AG08396 (cell line): ENCODE measurements around the gene NFATC4.
"Not testable (repeated sequence)": the region's sequence is repeated elsewhere in the genome, so short reads cannot be mapped to it uniquely, and the experiment has no call there.

Experiments used
- DNase-seq: peaks from one replicate; pipeline ENCODE4 v3.0.0; 2012; ENCODE audit warnings: low spot score, mixed read lengths

NFATC4 gene

DNA sequence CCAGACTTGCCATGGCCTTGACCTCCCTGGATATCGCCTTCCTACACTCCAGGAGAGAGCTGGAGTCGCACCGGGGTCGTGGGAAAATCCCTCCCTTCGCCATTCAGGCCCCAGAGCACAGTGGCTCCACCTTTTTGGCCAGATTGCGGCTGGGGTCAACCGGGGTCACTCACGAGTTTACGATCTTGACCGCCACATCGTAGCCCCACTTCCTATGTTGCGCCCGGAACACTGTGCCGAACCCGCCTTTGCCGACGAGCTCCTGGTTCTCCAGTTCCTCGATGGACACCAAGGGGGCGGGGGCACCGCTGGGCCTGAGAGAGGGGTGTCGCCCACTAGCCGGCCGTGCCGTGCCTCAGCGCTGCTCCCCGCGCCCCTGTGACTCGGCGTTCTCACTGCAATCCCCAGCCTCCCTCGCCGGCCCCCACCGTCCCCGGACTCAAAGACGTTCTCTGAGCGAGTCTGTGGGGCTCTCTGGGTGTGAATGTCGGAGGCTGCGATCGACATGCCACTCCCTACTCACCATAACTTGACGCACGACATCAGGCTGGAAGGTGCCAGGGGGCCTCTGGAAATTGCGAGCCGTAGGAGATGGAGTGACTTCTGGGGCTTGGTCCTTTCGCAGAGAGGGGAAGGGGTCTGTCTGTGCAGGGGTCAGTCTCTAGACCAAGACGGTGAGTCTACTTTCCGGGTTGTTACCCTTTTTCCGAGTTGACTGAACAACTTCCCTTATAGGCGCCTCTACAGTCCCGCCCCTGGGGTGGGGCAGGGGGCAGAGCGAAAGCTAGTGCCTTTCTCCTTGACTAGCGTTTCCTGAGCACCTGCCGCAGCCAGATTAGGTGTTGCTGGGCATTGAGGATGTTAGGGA is 28.5 kb upstream of the NFATC4 start, which contains the start of gene RIPK3:
TSS of gene RIPK3 (minus strand) at position 708 of the 868 bp plus-strand sequence. CDS start at position 543, 165 bp downstream.
- DNase-seq = no peak

DNA sequence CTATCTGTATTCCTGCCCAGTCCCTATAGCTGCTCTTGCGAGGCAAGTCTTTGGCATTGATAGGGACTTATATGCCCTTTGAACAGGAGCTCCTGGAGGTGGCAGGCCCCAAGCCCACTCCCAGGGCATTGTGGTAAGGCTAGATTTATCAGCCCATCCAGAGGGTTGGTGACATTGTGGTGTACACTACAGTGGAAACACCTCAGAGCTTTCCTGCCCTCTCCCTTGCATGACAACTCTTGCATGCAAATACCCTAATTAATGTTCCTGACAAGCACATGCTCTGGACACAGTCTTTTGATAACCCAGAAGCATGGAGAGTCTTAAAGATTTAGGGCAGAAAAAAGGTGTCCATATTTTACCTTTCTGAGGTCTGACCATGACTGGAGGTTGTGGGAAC is 27.4 kb upstream of the NFATC4 start:
- no peak for DNase-seq

GRCh38 chr14:24342889-24343288 is 25.1 kb upstream of the NFATC4 start:
- no peak for DNase-seq

GRCh38 chr14:24343795-24344660 is 24.0 kb upstream of the NFATC4 start:
- no peak for DNase-seq

DNA sequence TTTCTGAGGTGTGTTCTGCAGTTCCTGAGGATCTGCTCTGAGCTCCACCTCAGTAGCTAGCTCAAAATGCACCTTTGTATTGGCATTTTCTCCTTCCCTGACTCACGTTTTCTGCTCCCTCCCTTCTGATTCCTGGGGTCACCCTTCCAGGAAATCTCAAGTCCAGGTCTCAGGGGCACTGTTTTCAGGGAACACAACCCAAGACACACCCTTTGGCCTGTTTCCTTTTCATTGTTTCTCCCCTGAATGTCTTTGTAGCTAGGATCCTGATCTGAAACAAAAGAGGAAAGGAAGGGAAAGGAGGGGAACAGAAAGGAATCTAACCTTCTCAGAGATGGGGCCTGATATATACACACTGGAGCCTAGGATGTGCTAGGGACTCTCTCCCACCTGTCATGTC is 20.9 kb upstream of the NFATC4 start:
- DNase-seq = no peak

DNA sequence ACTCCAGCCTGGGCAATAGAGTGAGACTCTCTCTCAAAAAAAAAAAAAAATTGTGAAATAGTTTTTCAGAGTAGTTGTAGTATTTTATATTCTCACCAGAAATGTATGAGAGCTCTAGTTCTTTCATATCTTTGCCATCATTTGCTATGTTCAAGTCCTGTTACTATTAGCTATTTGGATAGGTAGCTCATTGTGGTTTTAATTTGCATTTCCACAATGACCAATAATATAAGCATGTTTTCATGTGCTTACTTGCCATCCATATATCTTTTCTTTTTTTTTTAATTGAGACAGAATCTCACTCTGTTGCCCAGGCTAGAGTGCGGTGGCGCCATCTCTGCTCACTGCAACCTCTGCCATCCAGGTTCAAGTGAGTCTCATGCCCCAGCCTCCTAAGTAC is 19.8 kb upstream of the NFATC4 start:
- no peak for DNase-seq

DNA sequence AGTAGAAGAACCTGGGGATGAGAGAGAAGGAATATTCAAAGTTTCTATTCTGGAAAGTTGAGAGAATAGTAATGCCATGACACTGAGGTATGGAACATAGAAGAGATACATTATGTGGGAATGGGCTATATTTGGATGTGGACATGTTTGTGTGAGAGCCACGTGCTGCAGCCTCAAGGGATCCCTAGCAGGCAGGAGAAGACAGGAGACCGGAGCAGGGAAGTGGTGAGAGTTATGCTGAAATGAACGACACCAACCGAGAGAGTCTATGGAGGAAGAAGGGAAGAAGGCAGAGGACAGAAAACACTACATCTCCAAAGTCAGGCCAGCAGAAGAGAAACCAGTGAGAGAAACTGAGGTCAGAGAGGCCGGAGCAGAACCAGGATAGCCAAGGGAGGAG is 18.2 kb upstream of the NFATC4 start:
- DNase-seq = no peak

- DNase-seq = peak; percentile 47
Measured at GRCh38 chr14:24351517-24351916, 16.5 kb upstream of the NFATC4 start.

DNA sequence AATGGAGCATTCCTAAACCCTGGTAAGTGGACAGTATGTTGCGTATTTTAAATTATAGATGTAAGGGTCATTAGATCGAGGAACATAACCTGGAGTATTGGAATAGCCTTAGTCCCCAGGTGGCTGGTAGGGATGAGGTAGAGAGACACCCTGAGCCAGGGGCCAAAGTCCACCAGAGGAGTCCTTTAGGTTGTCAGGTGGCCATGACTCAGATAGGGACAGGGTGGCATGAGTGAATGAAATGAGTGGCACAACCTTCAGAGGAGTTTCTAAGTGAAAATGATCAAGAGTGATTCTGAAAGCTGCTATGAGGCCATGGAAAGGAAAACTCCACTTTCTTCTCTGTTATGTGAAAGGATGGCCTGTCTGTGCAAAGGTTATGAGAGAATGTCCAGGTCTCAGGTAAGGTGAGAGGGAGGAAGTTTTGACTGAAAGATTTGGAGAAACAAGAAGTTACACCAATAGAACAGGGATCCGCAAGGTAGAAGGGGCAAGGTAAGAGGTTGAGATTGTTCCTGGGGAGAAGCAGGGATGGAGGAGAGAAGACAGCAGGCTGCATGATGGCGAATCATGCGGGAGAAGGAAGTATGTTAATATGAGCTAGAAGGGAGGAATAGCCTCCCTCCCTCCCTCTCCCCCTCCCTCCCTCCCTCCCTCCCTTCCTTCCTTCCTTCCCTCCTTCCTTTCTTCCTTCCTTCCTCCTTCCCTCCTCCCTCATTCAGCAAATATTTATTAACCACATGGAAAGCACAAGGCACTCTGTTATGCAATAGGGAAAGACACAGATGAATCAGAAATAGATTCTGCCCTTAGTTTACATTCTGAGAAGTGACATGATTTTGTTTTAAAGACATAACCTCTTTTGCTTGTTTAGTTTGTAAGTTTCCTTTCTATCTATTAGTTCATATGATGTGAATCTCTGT is 14.2 kb upstream of the NFATC4 start:
- DNase-seq = peak; percentile 45

DNA sequence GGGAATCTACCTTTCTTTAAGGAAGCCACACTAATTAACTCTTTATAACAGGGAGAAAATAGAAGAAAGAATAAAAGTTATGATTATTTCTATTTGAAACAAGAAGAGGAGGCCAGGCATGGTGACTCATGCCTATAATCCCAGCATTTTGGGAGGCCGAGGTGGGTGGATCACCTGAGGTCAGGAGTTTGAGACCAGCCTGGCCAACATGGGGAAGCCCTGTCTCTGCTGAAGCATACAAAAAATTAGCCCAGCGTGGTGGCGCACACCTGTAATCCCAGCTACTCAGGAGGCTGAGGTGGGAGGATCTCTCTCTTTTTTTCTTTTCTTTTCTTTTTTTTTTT is 13.5 kb upstream of the NFATC4 start:
- not testable (repeated sequence) for DNase-seq

GRCh38 chr14:24355009-24355408 is 13.0 kb upstream of the NFATC4 start:
- no peak for DNase-seq

GRCh38 chr14:24356208-24356607 is 11.8 kb upstream of the NFATC4 start:
- DNase-seq = no peak

DNA sequence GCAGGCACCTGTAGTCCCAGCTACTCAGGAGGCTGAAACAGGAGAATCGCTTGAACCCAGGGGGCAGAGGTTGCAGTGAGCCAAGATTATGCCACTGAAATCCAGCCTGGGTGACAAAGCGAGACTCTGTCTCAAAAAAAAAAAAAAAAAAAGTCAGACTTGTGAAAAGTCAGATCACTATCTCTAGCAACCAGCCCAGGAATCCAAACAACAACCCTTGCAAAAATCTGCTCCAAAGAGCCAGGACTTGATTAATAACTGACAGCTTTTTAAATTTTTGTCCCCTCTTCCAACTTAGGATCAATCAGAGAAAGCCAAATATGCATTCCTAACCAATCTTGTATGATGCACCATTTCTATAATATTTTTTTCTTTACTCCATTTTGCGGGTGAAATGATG is 7.7 kb upstream of the NFATC4 start:
- DNase-seq = no peak

DNA sequence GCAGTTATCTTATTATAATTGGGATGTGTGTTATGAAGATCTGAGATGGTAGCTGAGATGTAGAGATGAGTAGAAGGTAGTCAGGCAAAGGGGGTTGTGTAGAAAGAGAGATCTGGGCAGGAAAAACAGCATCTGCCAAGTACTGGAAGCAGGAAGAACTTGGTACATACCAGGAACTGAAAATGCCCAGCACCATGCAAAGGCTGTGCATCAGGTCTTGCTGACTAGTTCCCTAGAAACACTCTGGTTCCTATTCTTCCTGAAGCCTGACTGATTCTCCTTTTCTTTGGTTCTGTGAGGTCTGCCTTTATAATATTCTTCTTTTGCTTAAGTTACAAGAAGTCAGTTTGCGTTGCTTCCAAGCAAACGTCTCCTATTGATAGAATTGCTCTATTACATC is 6.7 kb upstream of the NFATC4 start:
- DNase-seq = no peak

DNA sequence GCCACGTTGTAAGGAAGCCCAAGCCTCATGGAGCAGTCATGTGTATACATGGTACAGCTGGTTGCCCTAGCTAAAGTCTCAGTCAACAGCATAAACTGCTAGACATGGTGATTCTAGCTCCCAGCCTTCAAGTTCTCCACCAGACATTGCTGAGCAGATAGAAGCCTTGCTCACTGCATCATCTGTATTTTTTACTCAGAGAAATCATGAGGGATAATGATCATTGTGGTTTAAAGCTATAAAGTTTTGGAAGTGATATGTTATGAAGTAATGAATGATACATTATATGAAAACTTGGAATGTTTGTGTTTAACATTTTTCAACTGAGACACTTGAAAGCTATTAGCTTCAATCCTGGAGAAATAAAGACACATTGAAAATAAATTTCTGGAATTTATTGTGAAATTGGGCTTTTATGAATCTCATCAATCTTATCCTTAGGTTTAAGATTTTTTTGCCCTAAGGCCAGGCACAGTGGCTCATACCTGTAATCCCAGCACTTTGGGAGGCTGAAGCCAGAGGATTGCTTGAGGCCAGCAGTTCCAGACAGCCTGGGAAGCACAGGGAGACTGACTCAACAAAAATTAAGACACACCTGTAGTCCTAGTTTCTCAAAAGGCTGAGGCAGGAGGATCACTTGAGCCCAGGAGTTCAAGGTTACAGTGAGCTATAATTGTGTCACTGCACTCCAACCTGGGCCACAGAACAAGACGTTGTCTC is 5.6 kb upstream of the NFATC4 start:
- DNase-seq = no peak

DNA sequence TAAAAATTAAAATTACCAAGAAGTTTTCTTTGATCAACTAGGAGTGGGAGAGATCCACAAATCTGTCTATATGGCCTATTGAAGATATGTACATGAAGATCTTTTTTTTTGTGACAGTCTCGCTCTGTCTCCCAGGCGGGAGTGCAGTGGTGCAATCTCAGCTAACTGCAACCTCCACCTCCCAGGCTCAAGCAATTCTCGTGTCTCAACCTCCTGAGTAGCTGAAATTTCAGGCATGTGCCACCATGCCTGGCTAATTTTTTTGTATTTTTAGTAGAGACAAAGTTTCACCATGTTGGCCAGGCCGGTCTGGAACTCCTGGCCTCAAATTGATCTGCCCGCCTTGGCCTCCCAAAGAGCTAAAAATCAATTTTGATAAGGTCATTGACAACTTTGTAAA is 4.6 kb upstream of the NFATC4 start:
- no peak for DNase-seq

GRCh38 chr14:24364841-24365240 is 3.1 kb upstream of the NFATC4 start:
- no peak for DNase-seq

DNA sequence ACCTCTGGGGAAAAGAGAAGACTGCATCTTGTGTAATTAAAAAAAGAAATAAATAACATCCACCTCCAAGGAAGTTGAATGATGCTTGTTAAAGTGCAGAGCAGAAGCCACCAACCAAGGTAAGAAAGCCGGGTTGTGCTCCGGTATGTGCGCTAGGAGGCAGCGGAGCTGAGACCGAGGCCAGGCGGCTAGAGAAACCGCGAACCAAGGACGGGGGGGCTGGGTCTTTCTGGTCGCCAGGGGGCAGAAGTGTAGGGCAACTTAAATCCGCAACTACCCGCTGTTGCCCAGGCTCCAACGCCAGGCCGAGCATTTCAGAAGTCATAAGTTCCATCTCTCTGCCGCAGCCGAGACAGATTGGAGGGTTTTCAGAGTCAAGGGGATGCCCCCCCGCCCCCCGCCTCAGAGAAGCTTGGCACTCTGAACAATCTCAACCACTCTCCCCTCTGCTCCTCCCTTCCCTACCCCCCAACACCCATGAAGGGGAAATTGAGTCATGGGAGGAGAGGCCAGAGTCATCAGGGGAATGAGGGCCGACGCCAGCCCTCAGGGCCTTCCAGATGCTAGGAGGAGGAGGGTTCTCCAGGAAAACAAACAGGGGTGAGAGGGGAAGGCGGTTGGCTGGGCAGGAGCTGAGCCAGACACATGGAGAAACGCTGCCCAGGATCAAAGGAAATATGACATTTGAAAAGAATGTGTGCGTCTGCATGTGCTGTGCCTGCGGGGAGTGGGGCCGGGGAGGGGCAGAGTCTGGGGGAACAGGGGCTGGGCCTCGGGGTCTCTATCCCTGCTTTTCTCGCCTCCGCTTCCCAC is 2.2 kb upstream of the NFATC4 start:
- DNase-seq = peak; percentile 77

DNA sequence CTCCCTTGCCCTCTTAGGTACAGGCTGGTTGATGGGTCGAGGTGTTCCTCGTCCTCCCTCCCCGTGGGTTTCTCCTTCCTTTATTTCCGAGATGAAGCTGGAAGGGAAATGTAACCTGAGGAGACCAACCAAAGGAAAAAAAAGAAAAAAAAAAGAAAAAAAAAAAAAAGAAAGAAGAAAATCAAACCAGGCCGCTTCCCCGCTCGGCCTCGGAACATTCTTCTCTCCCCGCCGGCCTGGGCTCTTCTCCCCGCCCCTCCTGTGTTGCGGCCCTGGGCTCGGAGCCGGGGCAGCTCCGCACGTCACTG is 1.6 kb upstream of the NFATC4 start:
- no peak for DNase-seq

- peak; percentile 84 for DNase-seq
Measured at GRCh38 chr14:24366721-24367513, 1.1 kb upstream of the NFATC4 start.
